Muscle layer of duodenum (tissue), 2 donors: ENCODE results near the gene ASPA.

Experiments
- H3K27ac ChIP-seq: one replicate; pipeline ENCODE4 v1.7.0; 2013; ENCODE audit warnings: mild to moderate bottlenecking, low read length
- H3K27me3 ChIP-seq: one replicate; pipeline ENCODE4 v1.7.0; 2013; ENCODE audit warnings: low read depth, mild to moderate bottlenecking, control low read depth, low read length
- H3K36me3 ChIP-seq, 2 donors: one replicate each; pipeline ENCODE4 v1.7.0; 2013; ENCODE audit warnings: low read length in 2 of 2, control low read depth in 1 of 2, mild to moderate bottlenecking in 1 of 2; ENCODE audit not compliant: insufficient read depth in 2 of 2, control insufficient read depth in 1 of 2
- H3K4me1 ChIP-seq, 2 donors: one replicate each; pipeline ENCODE4 v1.7.0; 2013; ENCODE audit warnings: low read length in 2 of 2, mild to moderate bottlenecking in 2 of 2, control low read depth in 1 of 2, moderate library complexity in 1 of 2; ENCODE audit not compliant: insufficient read depth in 2 of 2, control insufficient read depth in 1 of 2
- H3K4me3 ChIP-seq, 2 donors: one replicate each; pipeline ENCODE4 v1.7.0; 2013; ENCODE audit warnings: low read length in 2 of 2, low read depth in 1 of 2, mild to moderate bottlenecking in 1 of 2
- H3K9me3 ChIP-seq, 2 donors: one replicate each; pipeline ENCODE4 v1.7.0; 2013; ENCODE audit warnings: low read length in 2 of 2, control low read depth in 1 of 2, mild to moderate bottlenecking in 1 of 2; ENCODE audit not compliant: control insufficient read depth in 1 of 2
- donor health status: healthy.

The ASPA gene

GRCh38 chr17:3474212-3474611 is 1.6 kb upstream of the ASPA start:
- no peaks in the 10 kb centered on the region for H3K36me3 ChIP-seq
- peak overlapping the region; percentile 68 for H3K27ac ChIP-seq
- no peaks in the 10 kb centered on the region for H3K9me3 ChIP-seq
- H3K27me3 ChIP-seq = no peaks in the 10 kb centered on the region
- peak overlapping the region in 1 of 2 donors; percentile 26 for H3K4me3 ChIP-seq
- peaks cover 5 to 13% of the 10 kb centered on the region in 2 donors for H3K4me1 ChIP-seq

- H3K4me1 ChIP-seq = peaks cover 5 to 13% of the 10 kb centered on the region in 2 donors
- H3K36me3 ChIP-seq = no peaks in the 10 kb centered on the region
- H3K9me3 ChIP-seq = no peaks in the 10 kb centered on the region
- peak overlapping the region; percentile 68 for H3K27ac ChIP-seq
- H3K4me3 ChIP-seq = no peak overlapping the region
- H3K27me3 ChIP-seq = no peaks in the 10 kb centered on the region
Measured at GRCh38 chr17:3475251-3475685, 529 bp upstream of the ASPA start.

GRCh38 chr17:3479988-3480387 is 4.2 kb downstream of the ASPA start:
- no peaks in the 10 kb centered on the region for H3K9me3 ChIP-seq
- no peaks in the 10 kb centered on the region for H3K27me3 ChIP-seq
- no peaks in the 10 kb centered on the region for H3K36me3 ChIP-seq
- H3K27ac ChIP-seq = no peak overlapping the region
- no peak overlapping the region for H3K4me3 ChIP-seq
- H3K4me1 ChIP-seq = peaks cover under 1 to 1% of the 10 kb centered on the region in 2 donors

- H3K36me3 ChIP-seq = no peaks in the 10 kb centered on the region
- no peaks in the 10 kb centered on the region for H3K27me3 ChIP-seq
- H3K27ac ChIP-seq = no peak overlapping the region
- no peaks in the 10 kb centered on the region for H3K9me3 ChIP-seq
- H3K4me1 ChIP-seq = no peaks in the 10 kb centered on the region
- no peak overlapping the region for H3K4me3 ChIP-seq
Measured at GRCh38 chr17:3482852-3483251, 7.1 kb downstream of the ASPA start.

- Histone ChIP-seq H3K4me3 (no peak overlapping the region), H3K27ac (no peak overlapping the region), H3K36me3 (no peaks in the 10 kb centered on the region), H3K9me3 (no peaks in the 10 kb centered on the region), H3K4me1 (no peaks in the 10 kb centered on the region), H3K27me3 (no peaks in the 10 kb centered on the region)
Measured at GRCh38 chr17:3485481-3486068, 9.8 kb downstream of the ASPA start.

- H3K9me3 ChIP-seq = peaks cover 0 to 5% of the 10 kb centered on the region in 2 donors
- no peaks in the 10 kb centered on the region for H3K4me1 ChIP-seq
- no peaks in the 10 kb centered on the region for H3K27me3 ChIP-seq
- no peak overlapping the region for H3K4me3 ChIP-seq
- no peaks in the 10 kb centered on the region for H3K36me3 ChIP-seq
- no peak overlapping the region for H3K27ac ChIP-seq
Measured at GRCh38 chr17:3497101-3497500, 21.3 kb downstream of the ASPA start.

GRCh38 chr17:3501344-3501743 is 25.5 kb downstream of the ASPA start:
- H3K27me3 ChIP-seq = no peaks in the 10 kb centered on the region
- no peak overlapping the region for H3K27ac ChIP-seq
- H3K4me1 ChIP-seq = no peaks in the 10 kb centered on the region
- H3K36me3 ChIP-seq = no peaks in the 10 kb centered on the region
- no peak overlapping the region for H3K4me3 ChIP-seq
- H3K9me3 ChIP-seq = peaks cover 0 to 5% of the 10 kb centered on the region in 2 donors

GRCh38 chr17:3502466-3502865 is 26.7 kb downstream of the ASPA start:
- Histone ChIP-seq H3K27me3 (no peaks in the 10 kb centered on the region), H3K4me1 (no peaks in the 10 kb centered on the region), H3K36me3 (no peaks in the 10 kb centered on the region), H3K4me3 (no peak overlapping the region), H3K27ac (no peak overlapping the region), H3K9me3 (peaks cover 0 to 5% of the 10 kb centered on the region in 2 donors)

GRCh38 chr17:3503285-3503684 is 27.5 kb downstream of the ASPA start:
- H3K4me1 ChIP-seq = no peaks in the 10 kb centered on the region
- H3K27ac ChIP-seq = no peak overlapping the region
- no peak overlapping the region for H3K4me3 ChIP-seq
- H3K9me3 ChIP-seq = peaks cover 0 to 5% of the 10 kb centered on the region in 2 donors
- no peaks in the 10 kb centered on the region for H3K27me3 ChIP-seq
- H3K36me3 ChIP-seq = no peaks in the 10 kb centered on the region

GRCh38 chr17:3505008-3505407 is 29.2 kb downstream of the ASPA start:
- H3K27me3 ChIP-seq = no peaks in the 10 kb centered on the region
- H3K4me1 ChIP-seq = no peaks in the 10 kb centered on the region
- H3K4me3 ChIP-seq = no peak overlapping the region
- no peak overlapping the region for H3K27ac ChIP-seq
- no peaks in the 10 kb centered on the region for H3K36me3 ChIP-seq
- peaks cover 0 to 5% of the 10 kb centered on the region in 2 donors for H3K9me3 ChIP-seq

- H3K4me3 ChIP-seq = no peak overlapping the region
- no peaks in the 10 kb centered on the region for H3K4me1 ChIP-seq
- H3K27me3 ChIP-seq = no peaks in the 10 kb centered on the region
- no peaks in the 10 kb centered on the region for H3K36me3 ChIP-seq
- H3K9me3 ChIP-seq = no peaks in the 10 kb centered on the region
- H3K27ac ChIP-seq = no peak overlapping the region
Measured at GRCh38 chr17:3506054-3506453, 30.3 kb downstream of the ASPA start.

GRCh38 chr17:3507071-3507470 is 31.3 kb downstream of the ASPA start:
- Histone ChIP-seq H3K27me3 (no peaks in the 10 kb centered on the region), H3K4me3 (no peak overlapping the region), H3K9me3 (no peaks in the 10 kb centered on the region), H3K27ac (no peak overlapping the region), H3K4me1 (no peaks in the 10 kb centered on the region), H3K36me3 (no peaks in the 10 kb centered on the region)
